GM21619 (cell line): ENCODE results near the gene KRT9.
"Not testable (repeated sequence)": the region's sequence is repeated elsewhere in the genome, so short reads cannot be mapped to it uniquely, and the experiment has no call there.

Experiments
- ATAC-seq: cut with Tn5 transposase; IDR thresholded peaks from one replicate; pipeline ENCODE4 v1.9.1; 2021; ENCODE audit not compliant: unreplicated experiment

Gene KRT9

GRCh38 chr17:41547921-41548843 lies 23.7 kb downstream of the KRT9 start:
- no peak for ATAC-seq

GRCh38 chr17:41547378-41547841 lies 24.4 kb downstream of the KRT9 start:
- ATAC-seq = no peak

DNA sequence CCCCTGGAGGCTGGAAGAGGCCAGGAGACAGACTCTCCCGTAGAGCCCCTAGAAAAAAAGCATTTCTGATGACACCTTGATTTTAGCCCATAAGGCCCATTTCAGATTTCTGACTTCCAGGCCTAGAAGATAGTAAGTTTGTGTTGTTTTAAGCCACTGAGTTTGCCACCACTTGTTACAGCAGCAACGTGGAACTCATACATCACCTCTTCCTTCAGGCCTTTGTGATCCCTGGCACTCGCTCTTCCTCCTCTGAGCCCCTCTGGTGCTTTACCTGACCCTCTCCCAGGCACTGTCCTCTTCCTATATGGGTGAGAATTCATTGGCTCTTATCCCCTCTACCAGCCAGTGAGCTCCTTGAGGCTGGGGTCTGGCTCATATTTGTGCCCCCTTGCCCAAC lies 25.0 kb downstream of the KRT9 start:
- no peak for ATAC-seq

DNA sequence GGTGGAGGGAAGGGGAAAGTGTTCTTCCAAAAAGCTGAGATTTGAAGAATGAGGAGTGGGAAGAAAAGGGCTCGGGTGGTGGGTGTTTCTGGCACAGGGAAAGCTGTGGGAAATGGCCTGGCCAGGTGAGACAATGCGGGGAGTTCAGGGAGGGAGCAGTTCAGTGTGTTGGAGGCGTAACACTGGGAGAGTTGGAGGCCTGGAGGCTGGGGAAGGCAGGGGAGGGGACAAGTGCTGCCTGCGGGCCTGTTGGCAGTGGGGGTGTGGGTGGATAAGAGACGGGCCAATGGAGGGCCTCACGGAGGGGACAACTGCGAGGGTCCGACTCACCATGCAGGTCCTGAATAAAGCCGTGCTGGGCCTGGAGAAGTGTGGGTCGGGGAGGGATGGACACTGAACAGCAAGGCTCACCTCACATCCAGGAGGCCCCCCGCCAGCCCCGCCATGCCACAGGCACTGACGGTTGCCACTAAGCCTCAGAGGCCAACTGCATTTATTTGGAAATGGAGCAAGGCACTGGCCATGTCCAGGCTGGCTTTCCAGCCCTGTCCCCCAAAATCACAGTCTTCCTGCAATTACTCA lies 25.9 kb downstream of the KRT9 start:
- no peak for ATAC-seq

DNA sequence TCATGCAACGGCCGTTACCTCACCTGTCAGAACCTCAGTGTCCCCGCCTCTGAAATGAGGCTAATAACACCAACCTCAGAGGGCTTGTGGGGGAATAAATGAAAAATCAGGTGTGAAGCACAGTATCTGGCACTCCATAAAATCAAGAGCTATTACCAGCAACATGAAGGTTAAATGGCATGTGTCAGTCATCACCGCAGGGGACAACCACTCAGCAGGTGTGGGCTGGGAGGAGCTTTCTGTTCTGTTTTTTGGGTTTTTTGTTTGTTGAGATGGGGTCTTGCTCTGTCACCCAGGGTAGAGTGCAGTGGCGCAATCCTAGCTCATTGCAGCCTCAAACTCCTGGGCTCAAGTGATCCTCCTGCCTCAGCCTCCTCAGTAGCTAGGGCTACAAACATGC lies 26.9 kb downstream of the KRT9 start:
- ATAC-seq = no peak

- no peak for ATAC-seq
Measured at GRCh38 chr17:41544491-41544892, 27.4 kb downstream of the KRT9 start.

DNA sequence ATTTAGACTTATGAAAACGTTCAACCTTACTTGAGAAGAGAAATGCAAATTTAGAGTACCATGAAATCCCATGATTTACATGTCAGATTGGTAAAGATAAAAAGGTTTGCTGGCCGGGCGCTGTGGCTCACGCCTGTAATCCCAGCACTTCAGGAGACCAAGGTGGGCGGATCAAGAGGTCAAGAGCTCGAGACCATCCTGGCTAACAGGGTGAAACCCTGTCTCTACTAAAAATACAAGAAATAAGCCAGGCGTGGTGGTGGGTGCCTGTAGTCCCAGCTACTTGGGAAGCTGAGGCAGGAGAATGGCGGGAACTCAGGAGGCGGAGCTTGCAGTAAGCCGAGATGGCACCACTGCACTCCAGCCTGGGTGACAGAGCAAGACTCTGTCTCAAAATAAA lies 29.1 kb downstream of the KRT9 start:
- not testable (repeated sequence) for ATAC-seq

GRCh38 chr17:41542357-41542756 lies 29.5 kb downstream of the KRT9 start:
- no peak for ATAC-seq

DNA sequence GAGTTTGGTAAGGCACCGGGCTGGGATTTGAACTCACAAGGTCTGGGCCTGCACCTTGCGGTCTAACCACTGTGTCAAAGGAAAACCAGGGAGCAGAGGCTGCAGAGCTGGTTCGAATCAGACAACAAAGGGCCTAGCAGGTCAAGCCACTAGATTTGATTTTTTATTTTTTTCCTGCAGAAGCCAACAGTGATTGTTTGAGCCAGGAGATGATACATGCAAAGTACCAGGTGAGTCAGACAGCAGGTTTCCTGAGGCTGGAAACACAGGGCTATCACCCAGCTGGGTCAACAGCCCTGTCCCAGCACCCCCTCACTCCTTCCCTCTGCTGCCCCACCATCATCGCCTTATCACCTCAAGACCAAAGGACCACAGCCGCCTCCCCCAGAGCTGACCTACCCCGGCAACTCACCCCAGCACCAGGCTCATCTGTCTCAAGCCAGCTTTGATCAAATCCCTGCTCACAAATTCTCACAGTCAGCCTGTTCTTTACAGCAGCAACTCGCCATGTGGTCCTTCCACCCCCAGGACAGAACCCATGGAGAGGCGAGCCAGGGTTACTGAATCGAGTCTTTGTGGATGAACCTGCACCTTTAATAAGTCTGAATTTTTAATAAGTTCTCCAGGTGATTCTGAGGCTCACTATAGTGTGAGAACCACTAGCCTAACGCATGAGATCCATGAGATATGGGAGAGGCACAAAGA lies 30.8 kb downstream of the KRT9 start:
- no peak for ATAC-seq

- ATAC-seq = no peak
Measured at GRCh38 chr17:41539979-41540701, 31.7 kb downstream of the KRT9 start.

DNA sequence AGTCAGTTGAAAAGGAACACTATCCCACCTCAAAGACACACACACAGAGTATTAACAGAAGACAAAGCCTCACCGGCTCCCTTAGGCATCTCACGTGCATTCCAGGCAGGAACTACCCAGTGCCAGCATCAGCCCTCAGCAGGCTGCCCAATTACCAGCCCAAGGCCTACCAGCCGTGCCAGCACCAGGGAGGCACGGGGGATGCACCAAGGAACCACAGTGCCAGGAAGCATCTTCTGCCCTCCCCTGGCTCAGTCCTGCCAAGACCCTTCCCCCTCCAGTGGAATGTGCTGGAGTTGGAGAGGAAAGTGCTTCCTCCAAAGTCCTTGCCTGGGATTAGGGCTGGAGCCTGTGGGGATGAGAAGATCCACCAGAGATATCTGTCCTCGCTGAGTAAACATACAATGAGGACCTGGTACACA lies 32.8 kb downstream of the KRT9 start:
- no peak for ATAC-seq

DNA sequence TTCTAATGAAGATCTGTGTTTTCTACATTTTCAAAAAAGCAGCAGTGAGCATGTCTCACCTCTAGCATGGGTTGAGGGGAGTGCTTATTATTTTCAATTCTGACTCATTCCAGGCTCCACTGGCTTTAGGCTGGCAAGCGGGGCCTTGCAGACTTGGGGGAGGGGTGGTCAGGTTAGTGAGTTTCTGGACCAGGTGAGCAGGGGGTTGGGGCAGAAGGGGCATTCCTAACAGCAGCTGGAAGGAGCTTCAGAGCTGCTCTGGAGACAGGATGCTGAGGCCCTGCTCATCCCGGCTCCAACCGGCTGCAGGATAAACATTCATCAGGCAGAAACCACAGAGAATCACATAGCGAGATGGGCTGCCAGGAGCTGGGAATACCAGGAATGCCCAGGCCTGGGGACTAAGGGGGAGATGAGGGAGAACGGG lies 33.3 kb downstream of the KRT9 start:
- ATAC-seq = no peak

- no peak for ATAC-seq
Measured at GRCh38 chr17:41537990-41538389, 33.9 kb downstream of the KRT9 start.

DNA sequence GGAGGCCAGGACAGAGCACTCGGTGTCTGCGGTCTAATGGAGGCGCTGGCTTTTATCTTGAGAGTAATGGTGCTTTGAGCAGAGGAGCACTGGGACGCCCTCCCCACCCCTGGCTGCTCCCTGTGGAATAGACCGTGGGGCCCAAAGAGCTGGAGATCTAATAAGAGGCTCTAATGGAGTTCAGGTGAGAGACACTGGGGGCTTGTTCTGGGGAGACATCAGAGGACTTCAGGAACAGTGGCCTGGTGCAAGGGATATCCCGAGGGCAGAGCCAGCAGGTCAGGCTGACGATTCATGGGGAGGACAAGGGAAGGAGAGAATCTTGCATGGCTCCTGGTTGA lies 34.3 kb downstream of the KRT9 start:
- no peak for ATAC-seq

DNA sequence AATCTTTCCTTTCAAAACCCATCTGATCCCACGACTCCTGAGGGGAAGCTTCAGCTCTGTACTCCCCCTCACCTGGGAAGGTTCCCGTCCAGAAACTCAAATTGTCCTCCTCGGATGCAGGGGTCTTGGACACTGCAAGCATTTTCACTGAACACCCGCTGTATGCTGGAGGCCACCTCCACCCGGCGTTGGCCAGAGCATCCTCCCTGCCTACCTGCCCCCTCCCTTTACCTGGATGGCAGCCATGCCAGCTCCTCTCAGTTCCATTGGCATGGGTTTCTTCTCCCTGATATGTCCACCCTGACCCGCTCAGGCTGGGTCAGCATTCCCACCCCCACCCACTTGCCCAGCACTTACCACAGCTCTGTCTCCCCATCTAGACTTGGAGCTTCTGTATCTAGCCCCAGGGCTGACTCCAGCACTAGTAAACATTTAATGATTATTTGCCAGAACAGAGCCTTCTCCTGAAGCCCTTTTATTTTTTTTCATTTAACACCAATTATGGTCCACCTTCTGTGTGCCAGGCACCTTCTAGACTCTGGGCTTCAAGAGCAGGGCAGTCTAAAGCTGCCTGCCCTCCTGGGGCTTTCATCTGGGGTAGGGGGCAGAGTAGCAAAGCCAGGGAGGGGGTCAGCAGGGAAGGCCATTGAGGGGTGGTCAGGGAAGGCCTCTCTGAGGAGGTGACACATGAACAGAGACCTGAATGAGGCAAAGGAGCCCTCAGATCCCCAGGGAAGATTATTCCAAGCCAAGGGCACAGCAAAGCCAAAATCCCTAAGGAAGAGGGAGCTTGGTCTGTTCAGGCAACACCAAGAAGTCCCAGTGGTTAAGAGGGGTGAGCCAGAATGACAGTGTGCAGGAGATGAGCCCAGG lies 34.9 kb downstream of the KRT9 start:
- ATAC-seq = no peak

GRCh38 chr17:41535764-41536481 lies 35.9 kb downstream of the KRT9 start:
- no peak for ATAC-seq

GRCh38 chr17:41534899-41535546 lies 36.8 kb downstream of the KRT9 start:
- no peak for ATAC-seq

GRCh38 chr17:41533613-41534012 lies 38.2 kb downstream of the KRT9 start:
- ATAC-seq = no peak

- ATAC-seq = no peak
Measured at GRCh38 chr17:41532947-41533570, 38.8 kb downstream of the KRT9 start.
